K562 (cell line): ENCODE data around the gene CD84. TPM values are rescaled to one million over a fixed set of nuclear protein-coding genes. Genes with fewer than 3 reads are reported as not detected.

Source experiments
- COPS2 ChIP-seq: fragments of 450-650 bp; conservative IDR thresholded peaks from 2 replicates; pipeline ENCODE4 v1.6.1; 2016; ENCODE audit warnings: mild to moderate bottlenecking, moderate library complexity
- EP300 ChIP-seq: IDR thresholded peaks from 2 replicates; pipeline ENCODE4 v1.6.1; 2012; ENCODE audit warnings: low read length, improper control_type of control experiment
- ESRRB ChIP-seq: fragments of 250-450 bp; sonication (Bioruptor Pico); IDR thresholded peaks from 2 replicates; pipeline ENCODE4 v1.5.0; 2020; ENCODE audit warnings: mild to moderate bottlenecking, moderate library complexity, borderline replicate concordance
- LARP7 ChIP-seq: fragments of 450-650 bp; IDR thresholded peaks from 2 replicates; pipeline ENCODE4 v1.6.1; 2016
- PHF20 ChIP-seq: fragments of 450-650 bp; IDR thresholded peaks from 2 replicates; pipeline ENCODE4 v1.6.1; 2018; ENCODE audit not compliant: partially characterized antibody
- RAD51 ChIP-seq: fragments of 450-650 bp; IDR thresholded peaks from 2 replicates; pipeline ENCODE4 v1.7.1; 2016; ENCODE audit warnings: low read depth, mild to moderate bottlenecking, borderline replicate concordance
- RB1 ChIP-seq: fragments of 450-650 bp; IDR thresholded peaks from 2 replicates; pipeline ENCODE4 v1.6.1; 2017; ENCODE audit warnings: low read depth, mild to moderate bottlenecking
- SLC30A9 ChIP-seq: fragments of 250-450 bp; sonication (Bioruptor Pico); IDR thresholded peaks from 2 replicates; pipeline ENCODE4 v1.8.0; 2022; ENCODE audit warnings: mild to moderate bottlenecking, moderate library complexity
- STAG1 ChIP-seq: sonication (generic); formaldehyde crosslinking; IDR thresholded peaks from 2 replicates; pipeline ENCODE4 v1.5.0; 2020; ENCODE audit warnings: missing genetic modification reagents, borderline replicate concordance
- TOE1 ChIP-seq, 2 experiments: fragments of 450-650 bp in 1 of 2; sonication (generic) in 1 of 2; formaldehyde crosslinking in 1 of 2; IDR thresholded peaks; 2 replicates each; pipeline versions ENCODE4 v1.7.1 to v1.8.0; 2016 to 2022; ENCODE audit warnings: borderline replicate concordance in 2 of 2, mild to moderate bottlenecking in 2 of 2, antibody characterized with exemption in 1 of 2, inconsistent platforms in 1 of 2, low read depth in 1 of 2, missing genetic modification reagents in 1 of 2, moderate library complexity in 1 of 2
- ZBTB17 ChIP-seq: fragments of 450-650 bp; formaldehyde crosslinking; IDR thresholded peaks from 2 replicates; pipeline ENCODE4 v1.4.0; 2020; ENCODE audit warnings: mild to moderate bottlenecking
- ZNF253 ChIP-seq: fragments of 250-450 bp; sonication (Bioruptor Pico); conservative IDR thresholded peaks from 2 replicates; pipeline ENCODE4 v1.6.1; 2021; ENCODE audit warnings: mild to moderate bottlenecking
- polyA plus RNA-seq, 8 experiments: library from polyadenylated mRNA; depleted of rRNA in 4 of 8; stranded (reverse) in 5 of 8; unstranded in 3 of 8; fragments of >200 nt; fragmentation: Nextera tagmentation in 2 of 8; fragmentation: Illumina TruSeq in 1 of 8; extraction: Ambion mirVana in 2 of 8; extraction: Trizol in 1 of 8; gene quantifications; 2 replicates each; pipeline versions ENCODE4 v1.2.1 to v1.2.3, GENCODE V29; 2011 to 2014; ENCODE audit warnings: inconsistent platforms in 1 of 8, missing spikeins in 1 of 8
- total RNA-seq, 7 experiments: library from RNA; depleted of rRNA in 6 of 7; stranded (reverse); fragments of >200 nt in 6 of 7; fragmentation: Illumina TruSeq in 2 of 7; extraction: Trizol in 2 of 7; gene quantifications; 2 replicates each; pipeline versions ENCODE4 v1.2.1 to v1.2.3, GENCODE V29; 2011 to 2021; ENCODE audit warnings: low replicate concordance in 1 of 7
- TF ChIP-seq, protein P1 (sequence below): sonication (generic); formaldehyde crosslinking; IDR thresholded peaks from 2 replicates; pipeline ENCODE4 v1.9.0; 2022; ENCODE audit warnings: mild to moderate bottlenecking, missing genetic modification reagents
- TF ChIP-seq, protein P2 (sequence below): fragments of 150-350 bp; IDR thresholded peaks from 2 replicates; pipeline ENCODE4 v1.6.1; 2014; ENCODE audit warnings: low read depth, mild to moderate bottlenecking, low read length, borderline replicate concordance
- TF ChIP-seq, protein P3 (sequence below): IDR thresholded peaks from 2 replicates; pipeline ENCODE4 v1.6.1; 2016; ENCODE audit warnings: missing genetic modification characterization, missing compliant biosample characterization

CD84 gene
- total and polyA plus RNA-seq, 9 of the 15 experiments (the other 6 are each of a cell fraction or from before 2014, with no cell fraction given), result 0.82 to 6.8 (median 2.0) TPM

DNA sequence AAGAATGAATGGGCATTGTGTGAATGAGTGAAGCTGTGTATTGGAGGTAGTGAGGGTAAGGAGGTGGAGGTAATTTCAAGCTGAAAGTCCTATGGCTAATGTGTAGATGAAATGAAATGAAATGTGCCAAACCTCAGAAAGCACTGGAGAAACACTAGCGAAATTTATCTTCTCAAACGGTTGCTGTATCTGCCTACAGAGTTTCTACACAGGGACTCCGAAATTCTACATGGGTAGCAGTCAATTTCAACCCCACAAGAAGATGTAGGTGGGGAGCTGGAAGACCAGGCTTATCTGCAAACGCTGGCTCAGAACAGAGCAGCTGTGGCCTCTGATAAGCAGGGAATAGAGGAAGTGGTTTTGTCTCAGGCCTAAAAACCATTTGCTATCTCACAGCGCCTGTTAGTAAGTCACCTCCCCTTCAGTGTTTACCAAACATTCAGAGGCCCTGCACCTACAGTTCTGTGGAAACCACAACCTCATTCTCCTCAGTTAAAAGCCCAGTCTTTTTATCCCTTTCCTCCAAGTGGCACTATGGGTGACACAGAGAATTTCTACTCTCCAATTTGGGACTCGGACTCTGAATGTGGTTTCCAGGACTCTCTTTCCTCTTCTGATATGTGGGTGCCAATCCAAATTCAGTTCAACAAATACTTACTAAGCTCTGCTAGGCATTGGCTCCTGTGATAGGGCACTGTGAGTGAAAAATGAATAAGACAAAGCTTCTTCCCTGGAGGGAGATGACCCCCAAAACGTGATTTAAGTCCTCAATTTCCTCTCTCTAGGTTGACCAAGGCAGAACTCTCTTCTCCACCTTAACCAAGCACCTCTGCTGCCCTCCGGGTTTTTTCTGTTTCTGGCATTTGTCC is 39.1 kb downstream of the CD84 start (continued):
- no peak for TF ChIP-seq ZNF253 (CRISPR knock-in tag)
- TF ChIP-seq ZBTB17 (CRISPR knock-in tag), result peak; percentile 81
- no peak for TF ChIP-seq STAG1 (CRISPR knock-in tag)
- TF ChIP-seq, protein P1, sequence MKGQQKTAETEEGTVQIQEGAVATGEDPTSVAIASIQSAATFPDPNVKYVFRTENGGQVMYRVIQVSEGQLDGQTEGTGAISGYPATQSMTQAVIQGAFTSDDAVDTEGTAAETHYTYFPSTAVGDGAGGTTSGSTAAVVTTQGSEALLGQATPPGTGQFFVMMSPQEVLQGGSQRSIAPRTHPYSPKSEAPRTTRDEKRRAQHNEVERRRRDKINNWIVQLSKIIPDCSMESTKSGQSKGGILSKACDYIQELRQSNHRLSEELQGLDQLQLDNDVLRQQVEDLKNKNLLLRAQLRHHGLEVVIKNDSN, result no peak
- TF ChIP-seq PHF20, result no peak
- TF ChIP-seq SLC30A9 (CRISPR knock-in tag), result no peak
- no peak for TF ChIP-seq COPS2
- TF ChIP-seq, protein P2, sequence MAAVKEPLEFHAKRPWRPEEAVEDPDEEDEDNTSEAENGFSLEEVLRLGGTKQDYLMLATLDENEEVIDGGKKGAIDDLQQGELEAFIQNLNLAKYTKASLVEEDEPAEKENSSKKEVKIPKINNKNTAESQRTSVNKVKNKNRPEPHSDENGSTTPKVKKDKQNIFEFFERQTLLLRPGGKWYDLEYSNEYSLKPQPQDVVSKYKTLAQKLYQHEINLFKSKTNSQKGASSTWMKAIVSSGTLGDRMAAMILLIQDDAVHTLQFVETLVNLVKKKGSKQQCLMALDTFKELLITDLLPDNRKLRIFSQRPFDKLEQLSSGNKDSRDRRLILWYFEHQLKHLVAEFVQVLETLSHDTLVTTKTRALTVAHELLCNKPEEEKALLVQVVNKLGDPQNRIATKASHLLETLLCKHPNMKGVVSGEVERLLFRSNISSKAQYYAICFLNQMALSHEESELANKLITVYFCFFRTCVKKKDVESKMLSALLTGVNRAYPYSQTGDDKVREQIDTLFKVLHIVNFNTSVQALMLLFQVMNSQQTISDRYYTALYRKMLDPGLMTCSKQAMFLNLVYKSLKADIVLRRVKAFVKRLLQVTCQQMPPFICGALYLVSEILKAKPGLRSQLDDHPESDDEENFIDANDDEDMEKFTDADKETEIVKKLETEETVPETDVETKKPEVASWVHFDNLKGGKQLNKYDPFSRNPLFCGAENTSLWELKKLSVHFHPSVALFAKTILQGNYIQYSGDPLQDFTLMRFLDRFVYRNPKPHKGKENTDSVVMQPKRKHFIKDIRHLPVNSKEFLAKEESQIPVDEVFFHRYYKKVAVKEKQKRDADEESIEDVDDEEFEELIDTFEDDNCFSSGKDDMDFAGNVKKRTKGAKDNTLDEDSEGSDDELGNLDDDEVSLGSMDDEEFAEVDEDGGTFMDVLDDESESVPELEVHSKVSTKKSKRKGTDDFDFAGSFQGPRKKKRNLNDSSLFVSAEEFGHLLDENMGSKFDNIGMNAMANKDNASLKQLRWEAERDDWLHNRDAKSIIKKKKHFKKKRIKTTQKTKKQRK, result no peak
- TF ChIP-seq, protein P3, sequence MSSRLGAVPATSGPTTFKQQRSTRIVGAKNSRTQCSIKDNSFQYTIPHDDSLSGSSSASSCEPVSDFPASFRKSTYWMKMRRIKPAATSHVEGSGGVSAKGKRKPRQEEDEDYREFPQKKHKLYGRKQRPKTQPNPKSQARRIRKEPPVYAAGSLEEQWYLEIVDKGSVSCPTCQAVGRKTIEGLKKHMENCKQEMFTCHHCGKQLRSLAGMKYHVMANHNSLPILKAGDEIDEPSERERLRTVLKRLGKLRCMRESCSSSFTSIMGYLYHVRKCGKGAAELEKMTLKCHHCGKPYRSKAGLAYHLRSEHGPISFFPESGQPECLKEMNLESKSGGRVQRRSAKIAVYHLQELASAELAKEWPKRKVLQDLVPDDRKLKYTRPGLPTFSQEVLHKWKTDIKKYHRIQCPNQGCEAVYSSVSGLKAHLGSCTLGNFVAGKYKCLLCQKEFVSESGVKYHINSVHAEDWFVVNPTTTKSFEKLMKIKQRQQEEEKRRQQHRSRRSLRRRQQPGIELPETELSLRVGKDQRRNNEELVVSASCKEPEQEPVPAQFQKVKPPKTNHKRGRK, result no peak
- 0 out of 2 replicates have a peak, but pooled peaks have one; percentile 9 for TF ChIP-seq LARP7
- peak; percentile 89; the same call in 1 of the 2 replicates for TF ChIP-seq RB1
- TF ChIP-seq EP300, result peak; percentile 100
- TF ChIP-seq ESRRB, result no peak
- peak; percentile 82 for TF ChIP-seq TOE1 (IDR thresholded peaks at IDR 0.05; ENCODE audit: borderline replicate concordance)
- TF ChIP-seq TOE1 (CRISPR knock-in tag; IDR thresholded peaks at IDR 0.05; ENCODE audit: borderline replicate concordance, low read depth), result no peak
- TF ChIP-seq RAD51, result peak; percentile 60; the same call in 1 of the 2 replicates
